Esophagus squamous epithelium (tissue), 5 donors: ENCODE data around the gene ALPL. TPM values are rescaled to one million over a fixed set of nuclear protein-coding genes. Genes with fewer than 3 reads are reported as not detected.

Experiments used
- DNase-seq: peaks from one replicate; lab custom pipeline; 2025; lab: John Stamatoyannopoulos, UW
- H3K27ac ChIP-seq, 4 donors: fragments of 200-600 bp; sonication (generic); one replicate each; pipeline ENCODE4 v1.5.1; 2016 to 2019; ENCODE audit warnings: mild to moderate bottlenecking in 1 of 4
- H3K27me3 ChIP-seq, 4 donors: fragments of 200-600 bp; sonication (generic); 1 replicate in 3 of 4; 2 replicates in 1 of 4; pipeline versions ENCODE4 v1.5.1 to v1.6.0; 2017 to 2021; ENCODE audit warnings: antibody characterized with exemption in 1 of 4
- H3K36me3 ChIP-seq, 3 donors: fragments of 200-600 bp; sonication (generic); one replicate each; pipeline ENCODE4 v1.5.1; 2016 to 2019
- H3K4me1 ChIP-seq, 3 donors: fragments of 200-600 bp; sonication (generic); one replicate each; pipeline ENCODE4 v1.5.1; 2017 to 2019
- H3K4me3 ChIP-seq, 4 donors: fragments of 200-600 bp; sonication (generic); 1 replicate in 3 of 4; 2 replicates in 1 of 4; pipeline ENCODE4 v1.5.1; 2016 to 2019; ENCODE audit warnings: mild to moderate bottlenecking in 2 of 4, moderate library complexity in 1 of 4
- H3K9me3 ChIP-seq, 3 donors: fragments of 200-600 bp; sonication (generic); one replicate each; pipeline ENCODE4 v1.5.1; 2016 to 2019
- CTCF ChIP-seq, 6 experiments: fragments of 450-650 bp in 4 of 6; fragments of 200-600 bp in 2 of 6; sonication (generic) in 2 of 6; IDR thresholded peaks; one replicate each; pipeline ENCODE4 v1.5.1; 2016 to 2019; ENCODE audit warnings: antibody characterized with exemption in 6 of 6, mild to moderate bottlenecking in 4 of 6, moderate library complexity in 4 of 6
- POLR2A ChIP-seq, 4 donors: fragments of 450-650 bp; IDR thresholded peaks; one replicate each; pipeline ENCODE4 v1.6.1; 2017; ENCODE audit warnings: antibody characterized with exemption in 4 of 4, mild to moderate bottlenecking in 4 of 4, moderate library complexity in 3 of 4
- WGBS, 2 donors: methylation state at CpG; one replicate each; pipeline ENCODE4 v1.1.5; 2018; 5-methylcytosine and 5-hydroxymethylcytosine counted together
- intact Hi-C: fragments of 100-400 bp; cut with DNase I; formaldehyde crosslinking; loops from one replicate; pipeline ENCODE4 v1.15.0; 2022
- total RNA-seq, 4 donors: library from RNA; depleted of rRNA; stranded (reverse); fragments of >200 nt; gene quantifications; one replicate each; pipeline ENCODE4 v1.1.0, GENCODE V29; 2016
- donor health status: DM: yes; HTN: yes; CAD: no.

ALPL gene
- total RNA-seq, 4 donors from 2014 or later = 3.2 to 6.4 (median 4.7) TPM

GRCh38 chr1:21587602-21587953, 78.4 kb downstream of the ALPL start:
- intact Hi-C loops = no loop called here

GRCh38 chr1:21589618-21590017, 80.4 kb downstream of the ALPL start:
- Histone ChIP-seq H3K4me1 (peaks cover 17 to 43% (median 18%) of the 10 kb centered on the region in 3 donors), H3K9me3 (no peaks in the 10 kb centered on the region), H3K27ac (no peak overlapping the region), H3K4me3 (no peak overlapping the region), H3K27me3 (peaks cover 0 to 74% (median 2%) of the 10 kb centered on the region in 4 donors), H3K36me3 (no peaks in the 10 kb centered on the region)
- intact Hi-C loops = no loop called here
- no peak for TF ChIP-seq POLR2A (IDR thresholded peaks at IDR 0.05)
- no peak for TF ChIP-seq CTCF (IDR thresholded peaks at IDR 0.05)
- DNase-seq = no peak
- WGBS, 2 donors = 69 to 78% methylated on average over 5 of the region's 5 CpGs

More at GRCh38 chr1:21587602-21587953, 78.4 kb downstream of the ALPL start:
- Histone ChIP-seq H3K27me3 (peaks cover 0 to 87% (median 2%) of the 10 kb centered on the region in 4 donors), H3K27ac (no peak overlapping the region), H3K9me3 (no peaks in the 10 kb centered on the region), H3K36me3 (no peaks in the 10 kb centered on the region), H3K4me3 (no peak overlapping the region), H3K4me1 (peaks cover 17 to 40% (median 18%) of the 10 kb centered on the region in 3 donors)
- 100% methylated on average over 1 of the region's 5 CpGs; no CpG with 5 or more reads in 1 of the 2 donors for WGBS, 2 donors
- DNase-seq = no peak
- no peak for TF ChIP-seq POLR2A (IDR thresholded peaks at IDR 0.05)
- no peak for TF ChIP-seq CTCF (IDR thresholded peaks at IDR 0.05)

- 33% methylated on average over 8 of the region's 23 CpGs; no CpG with 5 or more reads in 1 of the 2 donors for WGBS, 2 donors
- peaks cover 0 to 75% (median 2%) of the 10 kb centered on the region in 4 donors for H3K27me3 ChIP-seq
Measured at GRCh38 chr1:21590126-21590880, 81.1 kb downstream of the ALPL start.

GRCh38 chr1:21590934-21591333, 81.7 kb downstream of the ALPL start:
- Histone ChIP-seq H3K4me3 (no peak overlapping the region), H3K27me3 (peaks cover 0 to 74% (median 0%) of the 10 kb centered on the region in 4 donors), H3K27ac (no peak overlapping the region), H3K36me3 (no peaks in the 10 kb centered on the region), H3K9me3 (no peaks in the 10 kb centered on the region), H3K4me1 (peaks cover 15 to 34% (median 17%) of the 10 kb centered on the region in 3 donors)
- TF ChIP-seq POLR2A (IDR thresholded peaks at IDR 0.05) = no peak
- 45% methylated on average over 10 of the region's 13 CpGs; no CpG with 5 or more reads in 1 of the 2 donors for WGBS, 2 donors
- intact Hi-C loops = no loop called here
- DNase-seq = no peak

More at GRCh38 chr1:21590126-21590880, 81.1 kb downstream of the ALPL start:
- Histone ChIP-seq H3K9me3 (no peaks in the 10 kb centered on the region), H3K27ac (no peak overlapping the region), H3K4me1 (peaks cover 17 to 39% (median 18%) of the 10 kb centered on the region in 3 donors), H3K36me3 (no peaks in the 10 kb centered on the region), H3K4me3 (no peak overlapping the region)
- TF ChIP-seq CTCF (IDR thresholded peaks at IDR 0.05) (no peak), POLR2A (IDR thresholded peaks at IDR 0.05) (no peak)
- no peak for DNase-seq
- intact Hi-C loops = no loop called here

GRCh38 chr1:21592086-21592865, 83.1 kb downstream of the ALPL start:
- TF ChIP-seq CTCF (IDR thresholded peaks at IDR 0.05) (no peak), POLR2A (IDR thresholded peaks at IDR 0.05) (no peak)
- intact Hi-C loops = no loop called here
- H3K9me3 ChIP-seq = no peaks in the 10 kb centered on the region
- peaks cover 0 to 72% (median 0%) of the 10 kb centered on the region in 4 donors for H3K27me3 ChIP-seq
- H3K36me3 ChIP-seq = no peaks in the 10 kb centered on the region
- no peak overlapping the region for H3K4me3 ChIP-seq
- no peak for DNase-seq
- H3K4me1 ChIP-seq = peaks cover 4 to 20% (median 4%) of the 10 kb centered on the region in 3 donors
- H3K27ac ChIP-seq = no peak overlapping the region
- 47% methylated on average over 7 to 8 of the region's 12 CpGs for WGBS, 2 donors
